GM23248 (cell line): Measurements from ENCODE around the gene NTPCR.

Source experiments
- EZH2 ChIP-seq: fragments of 200-600 bp; sonication (generic); IDR thresholded peaks from 2 replicates; pipeline ENCODE4 v1.6.1; 2018; ENCODE audit warnings: antibody characterized with exemption, mild to moderate bottlenecking; ENCODE audit not compliant: insufficient read depth, poor library complexity, severe bottlenecking
- EZH2phosphoT487 ChIP-seq: fragments of 200-600 bp; sonication (generic); IDR thresholded peaks from 2 replicates; pipeline ENCODE4 v1.6.1; 2018; ENCODE audit warnings: antibody characterized with exemption, moderate library complexity, mild to moderate bottlenecking, low read depth; ENCODE audit not compliant: insufficient read depth

DNA sequence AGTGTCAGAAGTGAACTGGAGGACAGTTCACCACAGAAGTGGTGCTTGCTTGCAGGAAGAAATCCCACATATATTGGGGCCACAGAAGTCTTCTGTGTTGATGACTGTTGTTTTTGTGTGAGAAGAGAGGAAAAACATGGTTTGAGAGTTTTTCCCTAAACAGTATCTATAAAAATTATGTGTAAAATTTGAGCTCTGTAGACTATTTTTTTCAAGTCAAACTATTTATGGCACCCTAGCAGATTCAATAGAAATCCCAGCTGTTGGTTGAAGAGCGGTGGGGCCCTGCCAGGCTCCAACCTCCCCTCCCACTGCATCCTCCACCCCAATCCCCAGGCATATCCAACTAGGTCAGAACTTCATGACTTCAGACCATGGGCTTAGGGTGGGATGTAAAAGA lies 61.6 kb downstream of the NTPCR start:
- TF ChIP-seq EZH2, result no peak
- TF ChIP-seq EZH2phosphoT487, result no peak
